SH-SY5Y (cell line): Measurements from ENCODE around the gene SSR2.

ENCODE experiments used
- GATA2 ChIP-seq: IDR thresholded peaks from 2 replicates; pipeline ENCODE4 v1.6.1; 2011; ENCODE audit warnings: mild to moderate bottlenecking, low read depth, low read length
- GATA3 ChIP-seq: IDR thresholded peaks from 2 replicates; pipeline ENCODE4 v1.6.1; 2011; ENCODE audit warnings: low read depth, mild to moderate bottlenecking, low read length, moderate library complexity

- TF ChIP-seq GATA2 (no peak), GATA3 (no peak)
These were observed 43.9 kb upstream of the SSR2 start for GRCh38 chr1:156064615-156065014.
